CD4-positive, alpha-beta T cell treated with Interleukin-4 for 1 hour (primary cell): ENCODE data around the gene CCNL2.

Source experiments
- DNase-seq, 2 donors: peaks; one replicate each; pipeline ENCODE4 v3.0.0-alpha.2; 2020 to 2022

CCNL2 gene

GRCh38 chr1:1340791-1341548 is 58.2 kb downstream of the CCNL2 start:
- no peak for DNase-seq

GRCh38 chr1:1340185-1340584 is 59.0 kb downstream of the CCNL2 start:
- no peak for DNase-seq

GRCh38 chr1:1338278-1338677 is 60.9 kb downstream of the CCNL2 start:
- no peak for DNase-seq

GRCh38 chr1:1337793-1338147 is 61.4 kb downstream of the CCNL2 start:
- no peak for DNase-seq

GRCh38 chr1:1336931-1337792 is 62.0 kb downstream of the CCNL2 start:
- no peak for DNase-seq

- no peak for DNase-seq
Observed at GRCh38 chr1:1336446-1336845, 62.7 kb downstream of the CCNL2 start.

GRCh38 chr1:1335792-1336248 is 63.3 kb downstream of the CCNL2 start:
- no peak for DNase-seq
